ENCODE measurements around the gene JARID2.

The JARID2 gene

GRCh38 chr6:15420959-15421438, 175.1 kb downstream of the JARID2 start:
- Mint-ChIP-seq H3K4me1 (peaks cover 48% of the 10 kb centered on the region), H3K27me3 (no peaks in the 10 kb centered on the region), H3K27ac (ENCODE audit: low read depth) (peak overlapping the region; percentile 63), H3K36me3 (ENCODE audit: insufficient read depth) (peaks cover 15% of the 10 kb centered on the region), H3K4me3 (peak overlapping the region; percentile 23), H3K9me3 (peaks cover 5% of the 10 kb centered on the region)
- DNase-seq (ENCODE audit: low spot score in 2 of 2) (no peak), ATAC-seq (replicated peaks; ENCODE audit: extremely low read depth, poor library complexity, severe bottlenecking) (peak; percentile 33)

DNA sequence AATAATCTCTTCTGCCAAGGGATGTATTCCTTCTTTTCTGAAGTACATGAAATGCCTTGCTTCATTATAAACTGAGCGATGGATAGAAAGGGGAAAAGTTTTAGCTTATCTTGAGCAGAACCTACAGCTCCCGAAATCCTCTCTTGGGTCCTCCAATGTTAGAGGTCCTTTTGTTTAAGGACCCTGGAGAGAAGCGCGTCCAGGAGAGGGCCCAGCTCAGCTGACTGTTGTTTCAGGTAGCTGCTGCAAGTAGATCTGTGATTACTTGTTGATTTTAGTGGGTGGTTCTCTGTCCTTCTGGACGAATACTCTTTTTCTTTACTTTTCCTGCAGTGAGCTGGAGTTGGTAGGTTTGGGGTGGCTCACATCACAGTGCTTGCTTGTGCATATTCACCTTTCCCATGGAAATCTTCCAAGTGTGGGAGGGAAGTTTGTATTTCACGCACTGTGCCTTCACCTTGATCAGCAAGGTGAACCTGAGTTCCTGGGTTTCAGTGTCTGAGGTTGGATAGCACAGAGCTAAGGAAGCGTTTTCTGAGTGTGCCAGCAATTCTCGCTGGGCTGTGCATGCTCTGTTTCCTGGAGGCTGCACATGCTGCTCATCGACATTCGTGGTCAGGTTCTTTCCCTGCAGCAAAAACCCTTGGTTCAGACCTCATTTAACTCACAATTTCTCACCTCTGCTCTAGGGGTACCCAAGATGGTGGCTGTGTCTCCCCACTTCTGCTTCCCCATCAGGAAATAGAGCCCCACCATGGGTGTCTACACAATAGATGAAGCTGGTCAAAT, 176.3 kb downstream of the JARID2 start:
- DNase-seq (ENCODE audit: low spot score in 2 of 2) (no peak), ATAC-seq (replicated peaks; ENCODE audit: extremely low read depth, poor library complexity, severe bottlenecking) (peak; percentile 74)
- Mint-ChIP-seq H3K27me3 (no peaks in the 10 kb centered on the region), H3K9me3 (peaks cover 5% of the 10 kb centered on the region), H3K4me1 (peaks cover 59% of the 10 kb centered on the region), H3K36me3 (ENCODE audit: insufficient read depth) (peaks cover 15% of the 10 kb centered on the region), H3K27ac (ENCODE audit: low read depth) (peak overlapping the region; percentile 64), H3K4me3 (peak overlapping the region; percentile 36)

GRCh38 chr6:15423286-15423993, 177.6 kb downstream of the JARID2 start:
- DNase-seq (ENCODE audit: low spot score in 2 of 2) (no peak), ATAC-seq (replicated peaks; ENCODE audit: extremely low read depth, poor library complexity, severe bottlenecking) (no peak)
- Mint-ChIP-seq H3K4me1 (peaks cover 71% of the 10 kb centered on the region), H3K4me3 (no peak overlapping the region), H3K36me3 (ENCODE audit: insufficient read depth) (peaks cover 15% of the 10 kb centered on the region), H3K27ac (ENCODE audit: low read depth) (no peak overlapping the region), H3K27me3 (no peaks in the 10 kb centered on the region), H3K9me3 (peaks cover 5% of the 10 kb centered on the region)

DNA sequence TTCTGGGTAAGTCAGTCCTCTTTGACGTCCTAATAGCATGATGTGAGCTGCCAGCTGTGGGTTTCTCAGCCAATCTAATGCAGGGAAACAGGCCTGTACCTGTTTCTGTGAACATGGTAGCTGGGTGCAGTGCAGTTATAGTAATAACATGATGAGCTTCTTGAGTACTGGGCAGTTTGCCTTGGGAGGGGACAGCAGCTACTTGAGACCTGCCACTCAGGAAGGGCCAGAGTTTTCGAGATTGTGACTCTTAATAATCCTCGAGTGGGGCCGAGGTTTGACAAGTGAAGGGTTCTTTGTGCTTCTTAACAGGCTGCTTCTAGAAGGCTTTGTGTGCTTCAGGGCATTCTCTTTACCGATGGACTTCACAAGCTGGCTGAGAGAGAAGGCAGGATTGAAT, 180.1 kb downstream of the JARID2 start:
- Mint-ChIP-seq H3K4me1 (peaks cover 88% of the 10 kb centered on the region), H3K9me3 (no peaks in the 10 kb centered on the region), H3K27me3 (no peaks in the 10 kb centered on the region), H3K36me3 (ENCODE audit: insufficient read depth) (peaks cover 12% of the 10 kb centered on the region), H3K27ac (ENCODE audit: low read depth) (no peak overlapping the region), H3K4me3 (no peak overlapping the region)
- no peak for DNase-seq (ENCODE audit: low spot score in 2 of 2)
- no peak for ATAC-seq (replicated peaks; ENCODE audit: extremely low read depth, poor library complexity, severe bottlenecking)

DNA sequence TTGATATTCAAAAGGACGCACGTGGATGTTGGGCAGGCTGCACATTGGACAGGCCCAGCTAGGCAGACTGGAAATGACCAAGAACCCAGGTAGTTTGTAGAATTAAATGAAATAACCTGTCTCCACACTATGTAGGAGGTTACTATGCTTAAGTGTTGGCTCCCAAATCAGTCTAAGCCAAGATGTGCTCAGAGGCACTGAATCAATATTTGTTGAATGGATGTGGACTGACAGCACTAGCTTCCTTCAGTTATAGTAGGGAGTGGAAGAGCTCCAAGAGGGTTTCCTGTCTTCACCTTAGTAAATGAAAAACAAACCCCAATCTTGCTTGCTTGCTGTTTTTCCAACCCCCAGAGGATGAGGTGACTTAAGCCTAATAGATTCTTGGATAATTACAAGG, 180.5 kb downstream of the JARID2 start:
- H3K9me3 Mint-ChIP-seq: no peaks in the 10 kb centered on the region
- peaks cover 89% of the 10 kb centered on the region for H3K4me1 Mint-ChIP-seq
- no peak for ATAC-seq (replicated peaks; ENCODE audit: extremely low read depth, poor library complexity, severe bottlenecking)
- H3K27me3 Mint-ChIP-seq: no peaks in the 10 kb centered on the region
- H3K36me3 Mint-ChIP-seq (ENCODE audit: insufficient read depth): peaks cover 12% of the 10 kb centered on the region
- DNase-seq (ENCODE audit: low spot score in 2 of 2): no peak
- no peak overlapping the region for H3K4me3 Mint-ChIP-seq
- no peak overlapping the region for H3K27ac Mint-ChIP-seq (ENCODE audit: low read depth)

DNA sequence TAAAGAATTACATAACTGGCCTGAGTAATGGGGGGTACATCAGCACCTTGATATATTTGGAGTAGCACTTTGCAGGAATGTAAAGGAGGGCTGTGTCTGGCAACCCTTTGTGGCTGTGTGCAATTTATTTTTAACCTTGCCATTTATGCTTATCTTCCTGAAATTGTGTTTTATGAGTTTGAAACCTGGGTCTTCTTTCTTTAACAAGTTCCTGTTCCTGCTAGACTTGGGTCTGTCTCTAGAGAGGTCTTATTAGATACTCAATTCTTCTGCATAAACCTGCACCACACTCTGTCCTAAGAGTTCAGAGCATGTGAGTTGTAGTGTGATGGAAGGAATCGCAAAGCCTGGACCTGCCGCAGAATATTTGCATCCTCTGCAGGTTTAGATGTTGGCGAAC, 181.0 kb downstream of the JARID2 start:
- ATAC-seq (replicated peaks; ENCODE audit: extremely low read depth, poor library complexity, severe bottlenecking) (no peak), DNase-seq (ENCODE audit: low spot score in 2 of 2) (no peak)
- Mint-ChIP-seq H3K4me3 (no peak overlapping the region), H3K36me3 (ENCODE audit: insufficient read depth) (peaks cover 12% of the 10 kb centered on the region), H3K27me3 (no peaks in the 10 kb centered on the region), H3K4me1 (peaks cover 89% of the 10 kb centered on the region), H3K27ac (ENCODE audit: low read depth) (no peak overlapping the region), H3K9me3 (no peaks in the 10 kb centered on the region)

DNA sequence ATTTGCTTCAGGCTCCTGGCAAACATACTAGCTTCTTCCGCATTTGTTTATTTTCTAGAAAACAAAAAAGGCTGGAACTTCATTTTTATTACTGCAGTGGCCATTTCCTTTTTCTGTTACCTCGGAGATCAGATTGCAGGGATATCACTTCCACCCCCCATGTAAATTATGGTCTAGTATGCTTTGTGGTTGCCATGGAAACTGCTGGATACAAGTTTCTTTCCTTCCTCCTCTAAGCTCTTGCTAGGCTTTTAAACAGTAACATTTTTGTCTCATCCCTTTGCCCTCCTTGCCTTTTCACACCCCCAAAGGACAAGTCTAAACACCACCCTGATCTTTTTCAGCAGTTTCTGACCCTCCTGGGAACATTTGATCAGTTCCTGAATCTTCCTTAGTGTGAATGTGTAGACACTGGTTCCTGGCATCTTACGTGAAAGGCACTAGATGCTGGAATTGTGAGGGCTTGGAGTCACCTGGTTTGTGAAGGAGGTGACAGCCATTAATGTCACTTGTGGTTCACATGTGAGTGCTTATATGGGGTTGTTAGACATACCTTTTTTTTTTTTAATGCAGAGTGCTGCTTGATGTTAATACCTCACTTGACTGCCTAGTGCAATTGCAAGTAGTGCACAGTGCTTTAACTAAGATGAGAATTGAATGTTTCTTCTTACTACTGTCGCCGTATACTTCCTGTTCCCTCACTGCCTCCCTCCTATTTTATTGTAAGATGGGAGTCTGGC, 181.6 kb downstream of the JARID2 start:
- ATAC-seq (replicated peaks; ENCODE audit: extremely low read depth, poor library complexity, severe bottlenecking): no peak
- no peak overlapping the region for H3K4me3 Mint-ChIP-seq
- H3K9me3 Mint-ChIP-seq: no peaks in the 10 kb centered on the region

GRCh38 chr6:15429141-15430110, 183.6 kb downstream of the JARID2 start:
- Mint-ChIP-seq H3K4me3 (no peak overlapping the region), H3K9me3 (no peaks in the 10 kb centered on the region), H3K27ac (ENCODE audit: low read depth) (no peak overlapping the region), H3K4me1 (peaks cover 93% of the 10 kb centered on the region), H3K27me3 (no peaks in the 10 kb centered on the region), H3K36me3 (ENCODE audit: insufficient read depth) (peaks cover 6% of the 10 kb centered on the region)
- no peak for DNase-seq (ENCODE audit: low spot score in 2 of 2)
- no peak for ATAC-seq (replicated peaks; ENCODE audit: extremely low read depth, poor library complexity, severe bottlenecking)

More for the DNA sequence above, 181.6 kb downstream of the JARID2 start:
- Mint-ChIP-seq H3K36me3 (ENCODE audit: insufficient read depth) (peaks cover 8% of the 10 kb centered on the region), H3K27me3 (no peaks in the 10 kb centered on the region), H3K27ac (ENCODE audit: low read depth) (peak overlapping the region; percentile 22), H3K4me1 (peaks cover 89% of the 10 kb centered on the region)
- DNase-seq (ENCODE audit: low spot score in 2 of 2): no peak

- peaks cover 94% of the 10 kb centered on the region for H3K4me1 Mint-ChIP-seq
- no peaks in the 10 kb centered on the region for H3K9me3 Mint-ChIP-seq
- H3K36me3 Mint-ChIP-seq (ENCODE audit: insufficient read depth): peaks cover 6% of the 10 kb centered on the region
- no peaks in the 10 kb centered on the region for H3K27me3 Mint-ChIP-seq
- ATAC-seq (replicated peaks; ENCODE audit: extremely low read depth, poor library complexity, severe bottlenecking) (no peak), DNase-seq (ENCODE audit: low spot score in 2 of 2) (no peak)
- no peak overlapping the region for H3K4me3 Mint-ChIP-seq
- H3K27ac Mint-ChIP-seq (ENCODE audit: low read depth): no peak overlapping the region
Observed at GRCh38 chr6:15430186-15430585, 184.3 kb downstream of the JARID2 start.

DNA sequence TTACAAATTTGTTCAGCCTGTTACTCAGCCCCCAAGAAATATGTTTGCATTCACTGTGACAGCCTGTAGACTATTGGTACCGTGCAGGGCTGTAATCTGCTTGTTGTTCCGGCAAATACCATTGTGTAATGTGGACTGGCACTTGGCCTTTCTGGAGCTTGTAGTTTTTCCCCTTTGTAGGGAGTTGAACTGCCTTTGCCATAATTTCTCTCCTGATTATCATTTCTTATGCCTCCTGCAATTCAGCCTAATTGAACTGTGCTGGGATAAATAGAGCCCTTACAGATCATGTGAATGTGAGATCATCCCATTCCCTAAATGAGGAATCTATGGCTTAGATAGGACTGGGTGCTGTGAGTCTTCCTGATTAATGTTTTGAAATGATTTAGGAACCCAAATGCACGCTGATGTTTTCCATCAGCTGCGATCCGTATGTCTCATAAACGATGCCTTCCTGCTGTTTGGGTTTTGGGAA, 185.1 kb downstream of the JARID2 start:
- Mint-ChIP-seq H3K36me3 (ENCODE audit: insufficient read depth) (peaks cover 5% of the 10 kb centered on the region), H3K9me3 (no peaks in the 10 kb centered on the region), H3K27me3 (no peaks in the 10 kb centered on the region), H3K27ac (ENCODE audit: low read depth) (peak overlapping the region; percentile 25), H3K4me1 (peaks cover 87% of the 10 kb centered on the region), H3K4me3 (no peak overlapping the region)
- DNase-seq (ENCODE audit: low spot score in 2 of 2): no peak
- no peak for ATAC-seq (replicated peaks; ENCODE audit: extremely low read depth, poor library complexity, severe bottlenecking)

DNA sequence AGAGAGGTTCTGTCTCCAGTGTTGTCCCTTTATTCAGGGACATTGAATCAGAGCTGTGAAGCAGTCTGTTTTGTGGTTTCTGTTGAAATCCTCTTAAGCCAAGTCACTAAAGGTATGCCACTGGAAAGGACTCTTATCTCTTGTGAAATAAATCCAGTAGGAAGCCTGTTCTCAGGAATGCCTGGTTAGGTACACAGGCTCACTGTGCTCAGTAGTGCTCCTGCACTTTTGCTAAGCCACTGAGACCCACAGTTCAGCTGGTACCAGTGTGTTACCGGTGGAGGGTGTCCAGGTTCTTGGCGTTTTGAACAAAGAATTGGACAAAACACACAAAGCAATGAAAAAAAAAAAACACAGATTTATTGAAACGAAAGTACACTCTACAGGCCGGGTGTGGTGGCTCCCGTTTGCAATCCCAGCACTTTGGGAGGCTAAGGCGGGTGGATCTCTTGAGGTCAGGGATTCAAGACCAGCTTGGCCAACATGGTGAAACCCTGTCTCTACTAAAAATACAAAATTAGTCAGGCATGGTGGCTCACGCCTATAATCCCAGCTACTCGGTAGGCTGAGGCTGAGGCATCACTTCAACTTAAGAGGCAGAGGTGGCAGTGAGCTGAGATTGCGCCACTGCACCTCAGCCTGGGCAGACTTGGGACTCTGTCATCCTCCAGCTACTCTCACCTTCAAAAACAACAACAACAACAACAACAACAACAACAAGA, 186.1 kb downstream of the JARID2 start:
- peaks cover 86% of the 10 kb centered on the region for H3K4me1 Mint-ChIP-seq
- H3K36me3 Mint-ChIP-seq (ENCODE audit: insufficient read depth): peaks cover 5% of the 10 kb centered on the region
- ATAC-seq (replicated peaks; ENCODE audit: extremely low read depth, poor library complexity, severe bottlenecking) (no peak), DNase-seq (ENCODE audit: low spot score in 2 of 2) (no peak)
- no peaks in the 10 kb centered on the region for H3K27me3 Mint-ChIP-seq
- peak overlapping the region; percentile 20 for H3K4me3 Mint-ChIP-seq
- peak overlapping the region; percentile 25 for H3K27ac Mint-ChIP-seq (ENCODE audit: low read depth)
- no peaks in the 10 kb centered on the region for H3K9me3 Mint-ChIP-seq
